C4-2B (cell line): ENCODE data around the gene RASGEF1C.

ENCODE experiments used
- ZFX ChIP-seq: fragments of 450-650 bp; IDR thresholded peaks from 2 replicates; pipeline ENCODE4 v1.6.1; 2017
- TF ChIP-seq, protein P1 (sequence below): fragments of 450-650 bp; conservative IDR thresholded peaks from 2 replicates; pipeline ENCODE4 v1.5.1; 2017; ENCODE audit warnings: mild to moderate bottlenecking

DNA sequence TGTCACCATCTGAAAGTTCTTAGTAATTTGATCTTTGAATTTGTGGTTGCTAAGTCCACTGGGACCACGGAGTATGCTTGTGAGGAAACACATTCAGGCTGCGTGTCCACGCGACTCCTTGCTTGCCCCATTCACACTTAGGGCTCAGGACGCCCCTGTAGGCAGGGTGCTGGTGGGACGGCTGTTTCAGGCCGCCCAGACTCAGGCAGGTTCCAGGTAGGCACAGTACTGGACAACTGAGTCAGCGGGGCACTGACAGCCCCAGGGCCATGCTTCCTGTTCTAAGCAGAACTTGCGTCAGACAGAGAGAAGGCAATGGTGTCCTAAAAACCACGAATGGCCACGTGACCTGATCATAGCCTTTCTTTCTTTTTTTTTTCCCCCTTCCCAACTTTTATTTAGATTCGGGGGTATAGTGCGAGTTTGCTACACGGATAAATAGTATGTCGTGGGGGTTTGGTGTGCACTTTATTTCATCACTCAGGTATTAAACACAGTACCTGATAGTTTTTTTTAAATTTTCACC is 7.7 kb upstream of the RASGEF1C start:
- TF ChIP-seq, protein P1, sequence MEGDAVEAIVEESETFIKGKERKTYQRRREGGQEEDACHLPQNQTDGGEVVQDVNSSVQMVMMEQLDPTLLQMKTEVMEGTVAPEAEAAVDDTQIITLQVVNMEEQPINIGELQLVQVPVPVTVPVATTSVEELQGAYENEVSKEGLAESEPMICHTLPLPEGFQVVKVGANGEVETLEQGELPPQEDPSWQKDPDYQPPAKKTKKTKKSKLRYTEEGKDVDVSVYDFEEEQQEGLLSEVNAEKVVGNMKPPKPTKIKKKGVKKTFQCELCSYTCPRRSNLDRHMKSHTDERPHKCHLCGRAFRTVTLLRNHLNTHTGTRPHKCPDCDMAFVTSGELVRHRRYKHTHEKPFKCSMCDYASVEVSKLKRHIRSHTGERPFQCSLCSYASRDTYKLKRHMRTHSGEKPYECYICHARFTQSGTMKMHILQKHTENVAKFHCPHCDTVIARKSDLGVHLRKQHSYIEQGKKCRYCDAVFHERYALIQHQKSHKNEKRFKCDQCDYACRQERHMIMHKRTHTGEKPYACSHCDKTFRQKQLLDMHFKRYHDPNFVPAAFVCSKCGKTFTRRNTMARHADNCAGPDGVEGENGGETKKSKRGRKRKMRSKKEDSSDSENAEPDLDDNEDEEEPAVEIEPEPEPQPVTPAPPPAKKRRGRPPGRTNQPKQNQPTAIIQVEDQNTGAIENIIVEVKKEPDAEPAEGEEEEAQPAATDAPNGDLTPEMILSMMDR = no peak
- TF ChIP-seq ZFX = no peak
